Heart left ventricle (tissue), 13 donors: ENCODE data around the gene LAMA5.

Source experiments
- POLR2A ChIP-seq, 2 donors: fragments of 450-650 bp; IDR thresholded peaks; one replicate each; pipeline ENCODE4 v1.6.1; 2017; ENCODE audit warnings: antibody characterized with exemption in 2 of 2, mild to moderate bottlenecking in 2 of 2, moderate library complexity in 2 of 2
- TF ChIP-seq, protein P1 (sequence below), 12 donors: fragments of 200-600 bp; sonication (generic) in 4 of 12; IDR thresholded peaks; one replicate each; pipeline versions ENCODE4 v1.5.0 to v1.8.0; 2018 to 2022; ENCODE audit warnings: antibody characterized with exemption in 12 of 12, mild to moderate bottlenecking in 5 of 12
- donor health status: ischemic (EF 13 %, LVEDD 7.1; RV severe dilation, severe dysfunction).
- donor health status: DM: no; HTN: yes; CAD: no.
- donor health status: DM: no; HTN: no; CAD: no.
- donor health status: ischemic (EF 25% LVEDD 6.9; RV normal size, moderate dysfunction).
- donor health status: ischemic (EF 25% LVEDD 5.7; RV mildly dilated, moderate dysfunction).
- donor health status: ischemic (EF 35%, LVEDD 5.7; RV mildly dilated, moderate dysfunction).
- donor health status: nonischemic (EF 11% LVEDD 7.7; RV severe dilation, severe dysfunction).
- donor health status: DM: yes; HTN: yes; CAD: no.
- donor health status: PGD.
- donor health status: ischemic (EF 29% LVEDD 5.4; RV normal size, mild dysfunction).
- donor health status: nonischemic (EF 23%, LVEDD 6.1; RV moderate dilation, normal function).

DNA sequence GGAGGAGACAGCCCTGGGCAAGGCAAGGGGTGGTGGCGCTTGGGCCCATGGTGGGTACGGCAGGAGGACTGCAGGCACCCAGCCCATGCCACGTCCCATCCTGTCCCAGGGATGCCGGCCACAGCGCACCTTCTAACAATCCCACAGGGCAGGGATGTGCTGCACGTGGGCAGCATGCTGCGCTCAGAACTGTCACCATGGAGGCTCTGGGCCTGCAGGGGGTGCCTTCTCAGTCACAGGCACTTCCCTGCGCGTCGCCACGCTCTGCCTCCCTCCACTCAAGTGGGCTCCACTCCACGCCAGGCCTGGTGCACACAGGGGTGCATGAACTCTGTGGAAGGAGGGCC is 37.6 kb upstream of the LAMA5 start:
- TF ChIP-seq, protein P1, sequence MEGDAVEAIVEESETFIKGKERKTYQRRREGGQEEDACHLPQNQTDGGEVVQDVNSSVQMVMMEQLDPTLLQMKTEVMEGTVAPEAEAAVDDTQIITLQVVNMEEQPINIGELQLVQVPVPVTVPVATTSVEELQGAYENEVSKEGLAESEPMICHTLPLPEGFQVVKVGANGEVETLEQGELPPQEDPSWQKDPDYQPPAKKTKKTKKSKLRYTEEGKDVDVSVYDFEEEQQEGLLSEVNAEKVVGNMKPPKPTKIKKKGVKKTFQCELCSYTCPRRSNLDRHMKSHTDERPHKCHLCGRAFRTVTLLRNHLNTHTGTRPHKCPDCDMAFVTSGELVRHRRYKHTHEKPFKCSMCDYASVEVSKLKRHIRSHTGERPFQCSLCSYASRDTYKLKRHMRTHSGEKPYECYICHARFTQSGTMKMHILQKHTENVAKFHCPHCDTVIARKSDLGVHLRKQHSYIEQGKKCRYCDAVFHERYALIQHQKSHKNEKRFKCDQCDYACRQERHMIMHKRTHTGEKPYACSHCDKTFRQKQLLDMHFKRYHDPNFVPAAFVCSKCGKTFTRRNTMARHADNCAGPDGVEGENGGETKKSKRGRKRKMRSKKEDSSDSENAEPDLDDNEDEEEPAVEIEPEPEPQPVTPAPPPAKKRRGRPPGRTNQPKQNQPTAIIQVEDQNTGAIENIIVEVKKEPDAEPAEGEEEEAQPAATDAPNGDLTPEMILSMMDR (IDR thresholded peaks at IDR 0.05) = no peak
- TF ChIP-seq POLR2A (IDR thresholded peaks at IDR 0.05) = no peak
